GM19463 (cell line): ENCODE data around the gene RTP3.
"Not testable (repeated sequence)": the region's sequence is repeated elsewhere in the genome, so short reads cannot be mapped to it uniquely, and the experiment has no call there.

ENCODE experiments used
- ATAC-seq: cut with Tn5 transposase; IDR thresholded peaks from one replicate; pipeline ENCODE4 v1.9.1; 2021; ENCODE audit warnings: mild to moderate bottlenecking, moderate library complexity; ENCODE audit not compliant: unreplicated experiment

The RTP3 gene

GRCh38 chr3:46544771-46545503 is 47.2 kb downstream of the RTP3 start:
- ATAC-seq = no peak

DNA sequence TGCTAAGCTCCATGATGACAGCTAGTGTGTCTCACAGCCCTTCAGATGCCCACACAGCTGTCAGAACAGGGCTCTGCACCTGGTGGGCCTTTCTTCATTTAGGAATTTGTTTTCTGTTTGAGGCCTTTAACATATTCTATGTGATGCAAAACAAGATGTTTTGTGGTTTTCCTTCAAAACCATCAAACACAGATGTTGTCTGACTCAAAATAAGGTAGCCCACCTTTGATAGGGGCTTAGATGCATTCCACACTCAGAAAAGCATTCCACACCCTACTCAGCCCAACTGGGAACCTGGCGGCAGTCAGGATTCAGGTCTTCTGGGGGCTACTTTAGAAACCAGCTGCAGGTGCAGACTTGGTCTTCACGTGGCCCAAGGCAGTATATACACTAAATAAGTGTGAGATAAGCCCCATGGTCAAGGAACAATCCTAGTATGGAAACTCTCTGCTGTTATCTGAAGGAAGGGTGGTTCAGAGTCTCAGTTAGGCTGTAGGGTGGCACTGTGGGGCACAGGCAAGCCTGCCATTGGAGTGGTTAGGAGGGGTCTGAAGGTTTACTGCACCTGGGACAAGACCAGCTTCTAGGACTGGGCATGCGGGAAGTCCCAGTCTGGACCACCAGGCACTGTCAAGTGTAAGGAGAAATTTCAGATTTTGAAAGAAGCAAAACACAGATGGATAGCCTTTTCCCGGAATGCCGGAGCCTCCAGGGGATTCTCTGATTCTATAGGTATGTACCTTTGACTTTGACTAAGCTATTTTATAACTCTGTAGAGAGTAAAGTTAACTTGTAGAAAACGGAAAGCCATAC is 48.2 kb downstream of the RTP3 start:
- ATAC-seq = no peak

- ATAC-seq = no peak
These were observed 49.2 kb downstream of the RTP3 start for GRCh38 chr3:46546896-46547440.

DNA sequence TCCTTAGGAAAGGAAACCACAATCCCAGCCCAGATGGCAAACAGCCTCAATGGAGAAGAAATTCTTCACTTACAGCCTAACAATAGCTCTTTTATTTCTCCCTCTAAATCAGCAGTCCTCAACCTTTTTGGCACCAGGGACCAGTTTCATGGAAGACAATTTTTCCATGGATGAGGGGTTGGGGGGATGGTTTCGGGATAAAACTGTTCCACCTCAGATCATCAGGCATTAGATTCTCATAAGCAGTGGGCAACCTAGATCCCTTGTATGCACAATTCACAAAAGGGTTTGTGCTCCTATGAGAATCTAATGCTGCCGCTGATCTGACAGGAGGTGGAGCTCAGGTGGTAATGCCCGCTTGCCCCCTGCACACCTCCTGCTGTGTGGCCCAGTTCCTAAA is 50.8 kb downstream of the RTP3 start:
- ATAC-seq = not testable (repeated sequence)

DNA sequence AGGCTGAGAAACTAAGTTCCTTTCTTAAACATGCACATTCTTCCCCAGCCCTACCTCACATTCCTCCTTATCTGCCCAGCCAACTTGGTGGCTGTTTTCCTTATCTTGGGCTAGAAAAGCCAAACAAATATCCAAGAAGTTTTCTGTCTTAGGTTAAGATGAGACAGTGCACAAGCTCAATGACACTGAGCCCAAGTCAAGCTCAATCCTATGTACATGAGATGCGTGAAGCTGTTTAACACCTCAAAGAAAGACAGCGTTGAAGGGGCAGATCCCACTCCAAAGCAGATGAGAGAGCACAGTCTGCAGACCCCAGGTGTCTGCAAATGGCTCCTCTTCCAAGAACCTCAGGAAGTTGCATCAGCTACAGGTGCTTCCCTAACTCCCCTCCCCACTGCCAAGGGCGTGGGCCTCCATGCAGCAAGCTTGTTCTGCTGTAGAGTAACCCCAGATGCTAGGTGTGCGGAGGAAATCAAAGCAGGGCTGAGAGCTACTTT is 51.7 kb downstream of the RTP3 start:
- ATAC-seq = no peak

DNA sequence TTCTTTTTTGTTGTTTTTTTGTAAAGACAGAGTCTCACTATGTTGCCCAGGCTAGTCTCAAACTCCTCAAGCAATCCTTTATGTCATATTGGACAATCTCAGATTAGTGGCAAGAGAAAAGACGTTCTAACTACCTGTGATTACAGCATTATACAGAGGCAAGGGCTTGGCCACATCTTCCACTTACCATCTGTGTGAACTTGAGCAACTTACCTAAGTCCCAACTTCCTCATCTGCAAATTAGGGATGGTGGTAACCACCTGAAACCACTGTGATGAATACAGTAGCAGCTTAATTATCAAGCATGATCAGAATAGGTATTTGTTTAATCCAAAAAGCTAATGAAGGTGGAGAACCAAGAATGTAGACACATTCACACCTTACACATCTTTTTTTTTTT is 52.2 kb downstream of the RTP3 start:
- ATAC-seq = no peak
